Activated T-cell treated with anti-CD3 and anti-CD28 coated beads for 48 hours (primary cell): ENCODE data around the gene HAGHL.

ENCODE experiments used
- DNase-seq: peaks from one replicate; pipeline ENCODE4 v3.0.0-alpha.2; 2020; ENCODE audit warnings: low read depth

Gene HAGHL, protein sequence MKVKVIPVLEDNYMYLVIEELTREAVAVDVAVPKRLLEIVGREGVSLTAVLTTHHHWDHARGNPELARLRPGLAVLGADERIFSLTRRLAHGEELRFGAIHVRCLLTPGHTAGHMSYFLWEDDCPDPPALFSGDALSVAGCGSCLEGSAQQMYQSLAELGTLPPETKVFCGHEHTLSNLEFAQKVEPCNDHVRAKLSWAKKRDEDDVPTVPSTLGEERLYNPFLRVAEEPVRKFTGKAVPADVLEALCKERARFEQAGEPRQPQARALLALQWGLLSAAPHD

DNA sequence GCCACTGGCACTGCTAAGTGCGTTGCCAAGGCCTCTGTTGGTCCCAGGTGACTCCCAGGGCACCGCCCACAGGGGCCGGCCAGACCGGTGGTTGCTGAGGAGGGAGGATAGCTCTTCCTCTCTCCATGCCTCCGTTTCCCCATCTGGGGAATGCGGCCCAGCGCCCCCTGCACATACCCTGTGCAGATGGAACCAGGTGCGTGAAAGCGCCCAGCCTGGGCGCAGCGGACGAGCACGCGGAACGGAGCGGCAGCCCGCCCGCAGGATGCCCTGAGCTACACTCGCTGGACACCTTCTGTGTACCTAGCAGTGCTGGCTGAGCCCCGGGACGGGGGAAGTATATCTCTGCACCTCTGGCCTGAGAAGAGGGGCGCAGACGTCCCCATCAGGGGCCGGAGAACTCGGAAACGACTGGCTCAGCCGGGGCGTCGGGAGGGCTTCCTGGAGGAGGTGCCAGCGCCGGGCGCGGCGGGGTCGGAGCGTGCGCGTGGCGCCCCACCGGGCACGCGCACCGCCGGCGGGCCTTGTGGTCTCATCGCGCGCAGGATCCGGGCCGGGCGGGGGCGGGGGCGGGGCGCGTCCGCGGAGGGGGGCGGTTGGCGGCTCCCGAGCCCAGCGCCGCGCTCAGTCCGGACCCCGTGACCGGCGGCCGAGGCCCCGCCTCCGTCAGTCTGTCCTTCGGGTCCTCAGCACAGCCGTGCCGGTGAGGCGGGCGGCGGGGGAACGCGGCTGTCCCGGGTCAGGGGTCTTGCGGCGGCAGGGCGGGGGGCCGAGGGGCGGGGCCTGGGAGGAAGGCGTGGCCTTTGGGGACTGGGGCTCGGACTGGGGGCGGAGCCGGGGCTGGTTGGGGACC lies at the start of gene HAGHL, which contains the start of gene CCDC78:
TSS of gene HAGHL (plus strand) at position 669 of the 853 bp plus-strand sequence. CDS start 404 bp downstream, outside the sequence.
TSS of gene CCDC78 (minus strand) at position 6 of the 853 bp plus-strand sequence. CDS start 76 bp downstream, outside the sequence.
- peak; percentile 70 for DNase-seq

DNA sequence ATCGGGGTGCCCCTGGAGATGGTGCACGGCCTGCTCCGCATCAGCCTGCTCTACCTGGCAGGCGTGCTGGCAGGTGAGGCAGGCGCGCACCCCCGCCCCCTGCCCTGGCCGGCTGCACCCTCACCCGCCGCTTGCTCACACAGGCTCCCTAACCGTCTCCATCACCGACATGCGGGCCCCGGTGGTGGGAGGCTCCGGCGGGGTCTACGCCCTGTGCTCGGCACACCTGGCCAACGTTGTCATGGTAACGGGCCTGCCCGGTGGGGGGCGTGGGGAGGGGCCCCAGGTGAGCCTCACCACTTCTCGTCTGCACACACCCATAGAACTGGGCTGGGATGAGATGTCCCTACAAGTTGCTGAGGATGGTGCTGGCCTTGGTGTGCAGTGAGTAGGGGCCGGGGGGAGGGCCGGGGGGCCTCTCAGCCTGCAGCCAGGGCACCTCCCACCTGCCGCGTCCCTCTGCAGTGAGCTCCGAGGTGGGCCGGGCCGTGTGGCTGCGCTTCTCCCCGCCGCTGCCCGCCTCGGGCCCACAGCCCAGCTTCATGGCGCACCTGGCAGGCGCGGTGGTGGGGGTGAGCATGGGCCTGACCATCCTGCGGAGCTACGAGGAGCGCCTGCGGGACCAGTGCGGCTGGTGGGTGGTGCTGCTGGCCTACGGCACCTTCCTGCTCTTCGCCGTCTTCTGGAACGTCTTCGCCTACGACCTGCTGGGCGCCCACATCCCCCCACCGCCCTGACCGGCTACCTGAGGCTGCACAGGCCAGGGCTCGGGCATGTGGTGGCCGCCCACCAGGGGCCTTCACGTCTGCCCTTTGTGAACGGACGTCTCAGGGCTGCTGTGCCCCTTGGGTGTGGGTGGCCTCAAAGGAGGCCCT lies 49.4 kb upstream of the HAGHL start:
- DNase-seq, result no peak

DNA sequence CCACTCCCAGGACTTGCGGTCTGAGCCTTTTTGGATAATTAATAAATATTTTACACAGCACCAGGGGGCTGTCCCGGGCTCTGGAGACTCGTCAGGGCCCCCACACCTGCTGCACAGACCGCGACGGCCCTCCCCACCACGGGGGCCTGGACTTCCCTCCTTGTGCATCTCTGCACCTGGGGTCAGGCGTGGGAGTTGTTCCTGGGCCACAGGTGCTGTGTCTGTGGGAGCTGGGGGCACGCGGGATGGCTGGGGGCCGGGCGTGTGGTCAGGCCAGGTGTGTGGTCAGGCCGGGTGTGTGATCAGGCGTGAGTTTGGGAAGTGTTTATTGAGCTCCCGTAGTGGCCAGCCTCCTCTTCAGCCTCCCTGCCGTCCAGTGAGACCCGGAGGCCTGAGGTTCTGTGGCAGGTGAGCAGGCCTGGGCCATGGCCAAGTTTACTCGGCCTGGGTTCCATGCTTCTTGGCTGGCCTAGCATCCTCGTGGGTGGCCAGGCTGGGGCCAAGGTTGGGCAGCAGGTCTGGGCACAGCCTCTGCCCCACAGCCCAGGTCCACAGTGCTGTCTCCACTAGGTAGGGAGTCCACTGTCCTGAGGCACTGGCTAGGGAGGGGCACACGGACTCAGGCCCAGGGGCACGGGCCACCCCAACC lies 48.6 kb upstream of the HAGHL start:
- no peak for DNase-seq

DNA sequence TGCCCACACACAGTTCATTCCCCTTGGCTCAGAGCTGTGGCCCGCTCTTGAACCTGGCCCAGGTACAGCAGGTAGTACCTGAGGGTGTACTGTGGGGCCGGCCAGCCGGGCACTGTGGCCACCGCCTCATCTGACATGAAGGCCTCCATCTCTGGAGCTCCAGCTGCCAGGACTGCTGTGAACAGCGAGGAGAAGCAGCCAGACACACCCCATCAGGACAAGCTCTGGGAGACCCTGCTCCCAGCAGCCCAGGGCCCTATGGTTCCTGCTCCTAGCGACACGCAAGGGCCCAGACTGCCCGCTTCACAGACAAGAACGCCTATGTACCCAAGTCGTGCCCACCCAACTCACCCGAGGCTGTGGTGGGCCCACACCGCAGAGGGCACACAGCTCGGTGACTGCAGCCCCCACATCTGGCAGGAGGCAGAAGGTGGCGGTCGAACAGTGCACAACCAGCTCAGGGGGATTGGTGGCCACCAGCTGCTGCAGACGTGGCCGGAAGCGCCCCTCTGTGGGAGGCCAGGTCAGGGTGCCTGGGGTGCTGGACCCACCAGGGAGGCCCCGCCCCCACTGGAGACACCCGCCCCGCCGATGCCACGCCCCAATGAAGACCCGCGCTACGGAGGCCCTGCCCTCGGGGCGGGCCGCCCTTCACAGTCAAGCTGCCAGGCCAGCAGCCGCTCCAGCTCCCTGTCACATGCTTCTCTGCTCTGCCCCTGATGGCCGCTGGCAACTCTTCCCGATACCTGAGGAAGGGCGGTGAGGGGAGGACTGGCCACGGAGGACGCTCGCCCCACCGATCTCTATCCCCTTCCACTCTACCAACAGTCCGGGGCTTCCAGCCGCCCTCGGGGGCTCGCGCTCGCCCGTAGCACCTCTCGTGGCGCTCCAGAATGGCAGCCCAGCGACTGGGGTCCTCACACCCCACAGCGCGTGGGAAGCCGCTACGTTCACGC lies 47.8 kb upstream of the HAGHL start:
- peak; percentile 64 for DNase-seq

DNA sequence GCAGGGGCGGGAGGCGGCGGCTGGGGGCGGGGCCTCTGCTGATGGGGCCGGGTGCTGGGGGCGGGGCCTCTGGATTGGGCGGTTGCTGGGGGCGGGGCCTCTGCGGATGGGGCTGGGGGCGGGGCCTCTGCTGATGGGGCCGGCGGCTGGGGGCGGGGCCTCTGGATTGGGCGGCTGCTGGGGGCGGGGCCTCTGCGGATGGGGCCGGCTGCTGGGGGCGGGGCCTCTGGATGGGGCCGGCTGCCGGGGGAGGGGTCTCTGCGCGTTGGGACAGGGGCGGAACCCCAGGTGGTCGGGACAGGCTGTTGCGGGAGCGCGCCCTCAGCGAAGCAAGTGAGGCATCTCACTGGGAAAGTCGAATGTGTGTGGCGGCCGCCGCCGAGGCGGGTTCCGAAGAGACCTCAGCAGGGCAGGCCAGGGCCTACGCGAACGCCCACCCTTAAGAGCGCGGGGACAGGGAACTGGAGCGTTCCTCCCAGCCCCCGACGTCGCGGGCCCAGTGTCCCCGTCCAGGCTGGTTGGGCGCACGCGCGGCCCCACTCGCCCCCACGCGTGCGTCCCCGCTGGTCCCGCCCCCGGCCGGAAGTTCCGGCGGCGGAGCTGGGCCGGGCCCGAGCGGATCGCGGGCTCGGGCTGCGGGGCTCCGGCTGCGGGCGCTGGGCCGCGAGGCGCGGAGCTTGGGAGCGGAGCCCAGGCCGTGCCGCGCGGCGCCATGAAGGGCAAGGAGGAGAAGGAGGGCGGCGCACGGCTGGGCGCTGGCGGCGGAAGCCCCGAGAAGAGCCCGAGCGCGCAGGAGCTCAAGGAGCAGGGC lies 46.9 kb upstream of the HAGHL start, which contains the start of gene STUB1:
TSS of gene STUB1 (plus strand) at position 597 of the 811 bp plus-strand sequence. CDS start at position 713, 116 bp downstream.
- DNase-seq, result peak; percentile 90

DNA sequence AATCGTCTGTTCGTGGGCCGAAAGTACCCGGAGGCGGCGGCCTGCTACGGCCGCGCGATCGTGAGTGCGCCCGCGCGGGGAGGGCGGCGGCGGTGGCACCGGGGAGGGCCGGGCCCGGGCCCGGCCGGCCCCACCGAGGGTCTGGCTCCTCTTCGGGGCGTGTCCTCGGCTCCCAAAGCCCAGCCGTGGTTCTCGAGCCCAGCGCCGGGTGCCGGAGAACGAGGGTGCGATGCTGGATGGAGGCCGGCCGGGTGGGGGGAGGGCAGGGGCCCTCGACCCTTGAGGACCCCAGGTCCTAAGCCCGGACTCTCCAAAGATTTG lies 46.3 kb upstream of the HAGHL start:
- DNase-seq, result no peak

DNA sequence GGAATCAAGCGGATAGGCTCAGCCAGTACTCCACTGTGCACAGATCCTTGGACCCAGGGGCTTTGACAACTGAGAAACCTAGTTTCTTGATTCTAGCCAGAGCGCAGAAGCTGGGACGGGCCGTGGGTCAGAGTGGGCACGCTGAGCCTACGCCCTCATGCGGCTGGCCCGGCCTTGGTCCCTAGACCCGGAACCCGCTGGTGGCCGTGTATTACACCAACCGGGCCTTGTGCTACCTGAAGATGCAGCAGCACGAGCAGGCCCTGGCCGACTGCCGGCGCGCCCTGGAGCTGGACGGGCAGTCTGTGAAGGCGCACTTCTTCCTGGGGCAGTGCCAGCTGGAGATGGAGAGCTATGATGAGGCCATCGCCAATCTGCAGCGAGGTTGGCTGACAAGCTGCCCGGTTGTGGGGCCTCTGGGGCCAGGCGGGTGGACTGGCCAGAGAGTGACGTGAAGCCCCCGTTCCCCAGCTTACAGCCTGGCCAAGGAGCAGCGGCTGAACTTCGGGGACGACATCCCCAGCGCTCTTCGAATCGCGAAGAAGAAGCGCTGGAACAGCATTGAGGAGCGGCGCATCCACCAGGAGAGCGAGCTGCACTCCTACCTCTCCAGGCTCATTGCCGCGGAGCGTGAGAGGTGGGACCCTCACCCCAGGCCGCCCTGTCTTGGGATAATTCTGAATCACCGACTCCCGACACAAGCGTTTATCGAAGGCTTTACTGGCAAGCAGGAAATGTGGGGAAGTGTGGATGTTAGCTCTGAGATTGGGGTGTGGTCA lies 45.8 kb upstream of the HAGHL start:
- no peak for DNase-seq

DNA sequence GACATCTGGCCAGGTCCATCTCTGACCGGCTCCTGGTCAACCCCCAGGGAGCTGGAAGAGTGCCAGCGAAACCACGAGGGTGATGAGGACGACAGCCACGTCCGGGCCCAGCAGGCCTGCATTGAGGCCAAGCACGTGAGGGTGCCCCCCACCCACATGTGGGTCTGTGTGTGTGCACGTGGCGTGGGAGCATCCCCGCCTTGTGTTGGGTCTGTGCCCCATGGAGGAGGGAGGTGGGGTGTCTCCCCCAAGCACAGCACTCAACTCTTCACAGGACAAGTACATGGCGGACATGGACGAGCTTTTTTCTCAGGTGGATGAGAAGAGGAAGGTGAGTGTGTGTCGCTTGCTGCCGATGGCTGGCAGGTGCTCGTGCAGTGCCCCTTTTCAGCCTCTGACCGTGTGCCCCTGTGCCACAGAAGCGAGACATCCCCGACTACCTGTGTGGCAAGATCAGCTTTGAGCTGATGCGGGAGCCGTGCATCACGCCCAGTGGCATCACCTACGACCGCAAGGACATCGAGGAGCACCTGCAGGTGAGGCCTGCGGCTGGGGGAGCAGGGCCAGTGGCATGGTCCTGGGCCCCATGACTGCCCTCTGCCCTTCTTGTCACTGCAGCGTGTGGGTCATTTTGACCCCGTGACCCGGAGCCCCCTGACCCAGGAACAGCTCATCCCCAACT lies 45.0 kb upstream of the HAGHL start:
- no peak for DNase-seq

DNA sequence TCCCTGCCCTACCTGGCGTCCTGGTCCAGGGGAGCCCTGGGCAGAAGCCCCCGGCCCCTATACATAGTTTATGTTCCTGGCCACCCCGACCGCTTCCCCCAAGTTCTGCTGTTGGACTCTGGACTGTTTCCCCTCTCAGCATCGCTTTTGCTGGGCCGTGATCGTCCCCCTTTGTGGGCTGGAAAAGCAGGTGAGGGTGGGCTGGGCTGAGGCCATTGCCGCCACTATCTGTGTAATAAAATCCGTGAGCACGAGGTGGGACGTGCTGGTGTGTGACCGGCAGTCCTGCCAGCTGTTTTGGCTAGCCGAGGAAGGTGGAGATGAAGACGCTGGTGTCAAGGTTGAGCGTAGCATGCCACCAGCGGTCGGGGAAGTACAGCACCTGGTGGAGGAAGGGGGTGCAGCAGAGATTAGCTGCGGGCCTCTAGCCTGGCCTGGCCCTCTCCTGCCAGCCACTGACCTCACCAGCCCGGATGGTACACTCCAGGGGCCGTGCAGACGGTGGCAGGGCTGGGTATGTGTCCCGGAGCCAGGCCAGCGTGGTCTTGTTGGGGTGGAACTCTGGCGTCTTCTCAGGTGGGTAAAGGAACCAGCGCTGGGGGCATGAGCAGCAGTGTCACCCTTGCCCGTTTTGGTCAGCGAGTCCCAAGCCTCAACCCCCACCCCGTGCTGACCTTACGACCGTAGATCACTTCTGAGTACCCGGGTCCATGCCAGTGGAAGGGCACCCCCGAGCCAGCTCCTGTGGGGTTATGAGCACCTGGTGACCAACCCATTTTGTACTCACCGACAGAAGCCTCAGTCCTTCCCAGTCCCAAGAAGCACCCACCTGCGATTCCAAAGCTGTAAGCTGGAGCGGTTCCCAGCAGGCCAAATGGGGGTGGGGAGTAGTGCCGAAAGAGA lies 44.2 kb upstream of the HAGHL start:
- no peak for DNase-seq

DNA sequence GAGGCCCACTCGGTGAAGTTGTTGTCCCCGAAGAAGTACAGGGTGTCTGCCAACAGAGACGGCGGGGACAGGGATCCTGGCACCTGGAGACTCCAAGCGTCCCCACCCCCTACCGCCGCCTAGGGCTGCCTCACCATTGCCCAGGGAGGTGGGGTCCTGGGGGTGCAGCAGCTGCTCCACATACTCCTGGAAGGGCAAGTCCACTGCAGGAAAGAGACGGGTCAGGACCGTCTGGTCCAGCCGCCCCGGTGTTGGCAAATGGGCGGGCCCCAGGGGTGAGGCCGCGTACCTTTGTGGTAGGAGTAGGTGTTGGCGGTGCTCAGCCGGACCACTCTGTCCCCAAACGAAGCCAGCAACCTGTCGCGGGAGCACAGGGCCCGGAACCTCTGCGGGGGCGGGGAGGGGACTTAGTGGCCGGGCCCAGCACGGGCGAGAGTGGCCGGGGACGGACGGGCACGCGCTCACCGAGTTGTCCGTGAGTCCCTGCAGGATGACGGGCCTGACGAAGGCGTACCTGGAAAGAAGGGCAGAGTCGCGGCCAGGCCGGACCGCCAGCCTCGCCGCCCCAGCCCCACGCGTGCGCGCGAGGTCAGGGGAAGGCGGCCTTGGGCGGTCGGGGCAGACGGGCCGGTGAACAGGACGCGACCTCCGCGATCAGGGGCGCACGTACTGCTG lies 43.4 kb upstream of the HAGHL start:
- DNase-seq, result no peak

DNA sequence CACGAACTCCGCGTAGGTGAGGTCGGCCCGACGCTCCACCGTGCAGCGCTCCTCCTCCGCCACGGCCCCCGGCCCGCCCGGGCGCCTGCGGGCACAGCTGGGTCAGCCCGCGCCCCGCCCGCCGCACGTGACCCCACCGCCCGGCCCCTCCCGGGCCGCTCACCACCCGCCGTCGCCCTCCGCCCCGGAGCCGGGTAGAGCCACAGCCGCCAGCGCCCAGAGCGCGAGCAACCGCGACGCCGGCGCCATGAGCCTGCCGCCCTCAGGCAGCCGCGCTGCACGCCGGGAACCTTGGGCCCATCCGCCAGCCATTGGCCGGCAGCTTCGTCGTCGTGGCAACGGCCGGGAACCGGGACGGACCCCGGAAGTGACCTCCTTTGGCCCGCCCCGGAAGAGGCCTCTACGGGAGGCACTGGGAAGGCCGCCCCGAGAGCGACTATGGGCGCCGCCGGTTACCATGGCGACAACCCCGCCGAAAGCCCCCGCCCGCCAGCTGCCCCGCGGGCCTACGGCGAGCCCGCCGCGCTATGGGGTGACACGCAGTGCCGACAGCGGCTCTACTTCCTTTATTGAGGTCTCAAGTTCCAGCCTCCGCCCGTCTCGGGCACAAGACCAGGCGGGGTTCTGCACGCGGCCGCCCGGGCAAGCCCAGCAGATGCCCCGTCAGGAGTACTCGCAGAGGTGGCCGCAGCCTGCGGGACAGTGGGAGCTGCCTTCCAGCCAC lies 42.7 kb upstream of the HAGHL start, which contains the start of gene JMJD8:
TSS of gene JMJD8 (minus strand) at position 264 of the 724 bp plus-strand sequence. CDS start at position 249, 15 bp downstream.
- DNase-seq, result peak; percentile 97

DNA sequence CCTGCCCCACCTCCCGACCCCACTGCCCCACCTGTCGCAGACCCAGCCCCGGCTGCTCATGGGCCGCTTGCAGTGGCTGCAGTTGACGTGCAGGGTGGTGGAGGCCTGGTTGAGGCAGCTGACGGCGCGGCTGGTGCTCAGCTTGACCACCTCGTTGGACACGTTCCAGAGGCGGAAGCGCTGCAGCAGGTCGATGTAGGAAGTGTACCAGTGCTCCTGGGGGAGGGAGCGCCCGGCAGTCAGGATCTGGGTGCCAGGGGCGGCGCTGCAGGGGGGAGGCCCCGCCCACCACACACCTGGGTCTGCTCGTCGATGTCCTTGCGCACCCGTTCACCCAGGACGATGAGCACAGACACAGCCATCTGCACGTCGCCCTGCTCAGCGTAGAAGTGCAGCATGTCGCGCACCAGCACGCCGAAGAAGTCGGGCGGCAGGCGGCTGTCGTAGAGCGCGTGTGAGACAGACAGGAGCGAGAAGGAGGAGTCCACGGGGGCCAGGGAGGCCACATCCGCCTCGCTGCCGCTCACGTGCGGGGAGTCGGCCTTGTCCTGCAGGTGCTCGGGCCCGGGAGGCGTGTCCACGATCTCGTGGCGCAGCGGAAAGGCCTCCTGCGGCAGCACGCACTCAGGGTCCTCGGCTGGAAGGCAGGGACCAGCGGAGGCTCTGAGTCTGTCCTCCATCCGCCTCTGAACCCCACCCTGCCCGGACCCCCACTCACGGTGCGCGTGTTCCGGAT lies 41.8 kb upstream of the HAGHL start:
- no peak for DNase-seq

DNA sequence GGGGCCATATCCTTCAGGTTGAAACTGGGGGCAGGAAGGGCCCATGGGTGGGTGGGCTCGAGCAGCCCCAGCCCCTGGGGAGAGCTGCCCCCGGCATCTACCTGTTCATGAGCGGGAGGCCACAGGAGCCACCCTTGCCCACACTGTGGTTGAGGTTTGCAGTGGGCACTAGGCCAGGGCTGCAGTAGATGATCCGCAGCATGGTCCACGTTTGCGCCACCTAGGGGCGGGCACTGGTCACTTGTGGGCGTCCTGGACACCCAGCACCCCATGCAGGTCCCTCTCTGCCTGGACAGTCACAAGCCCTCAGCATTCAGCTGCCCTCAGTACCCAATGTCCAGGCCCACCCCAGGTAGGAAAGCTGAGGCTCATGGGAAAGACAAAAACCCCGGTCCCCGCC lies 40.9 kb upstream of the HAGHL start:
- no peak for DNase-seq

DNA sequence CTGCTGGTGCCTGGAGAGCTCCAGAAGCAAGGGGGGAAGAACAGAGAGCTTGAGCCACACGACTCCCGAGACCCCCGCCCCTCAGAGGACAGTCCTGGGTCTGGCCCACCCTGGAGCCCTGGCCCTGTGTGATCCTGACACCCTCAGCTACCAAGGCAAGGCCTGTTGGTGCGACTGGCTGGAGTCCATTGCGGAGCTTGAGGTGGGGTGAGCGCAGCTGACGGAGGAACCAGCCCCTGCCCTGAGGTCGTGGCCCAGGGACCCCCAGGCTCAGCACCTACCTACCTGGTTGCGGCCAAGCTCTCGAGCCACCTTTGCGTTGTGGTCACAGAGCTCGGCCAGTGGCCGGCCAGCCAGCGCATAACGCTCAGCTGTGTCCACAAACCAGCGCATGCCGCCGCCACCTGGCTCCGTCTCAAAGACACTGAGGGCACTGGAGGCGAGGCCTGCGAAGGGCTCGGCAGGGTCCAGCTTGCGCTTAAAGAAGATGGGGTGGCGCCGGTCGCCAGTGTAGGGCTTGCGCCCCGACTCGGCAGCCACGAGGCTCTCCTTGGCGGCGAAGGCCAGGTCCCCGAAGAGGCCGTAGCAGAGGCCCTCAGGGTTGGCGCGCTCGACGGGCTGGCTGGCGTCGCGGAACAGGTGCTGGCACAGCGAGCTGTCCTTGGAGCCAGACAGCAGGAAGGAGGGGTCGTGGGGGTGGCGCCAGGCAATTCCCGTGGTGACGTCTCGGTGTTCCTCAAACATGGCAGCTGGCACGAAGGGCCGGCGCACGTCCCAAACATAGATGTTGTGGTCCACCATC lies 40.2 kb upstream of the HAGHL start:
- no peak for DNase-seq
